ENCODE data around the gene EBPL. TPM values are rescaled to one million over a fixed set of nuclear protein-coding genes. Genes with fewer than 3 reads are reported as not detected.

EBPL gene
- total RNA-seq, 4 donors from 2014 or later: 6.0 to 56.2 (median 16.4) TPM

- TF ChIP-seq EP300 (IDR thresholded peaks at IDR 0.05; ENCODE audit: low read depth) (no peak), POLR2A (IDR thresholded peaks at IDR 0.05) (no peak), POLR2AphosphoS5 (IDR thresholded peaks at IDR 0.05) (no peak)
- TF ChIP-seq, protein P1, sequence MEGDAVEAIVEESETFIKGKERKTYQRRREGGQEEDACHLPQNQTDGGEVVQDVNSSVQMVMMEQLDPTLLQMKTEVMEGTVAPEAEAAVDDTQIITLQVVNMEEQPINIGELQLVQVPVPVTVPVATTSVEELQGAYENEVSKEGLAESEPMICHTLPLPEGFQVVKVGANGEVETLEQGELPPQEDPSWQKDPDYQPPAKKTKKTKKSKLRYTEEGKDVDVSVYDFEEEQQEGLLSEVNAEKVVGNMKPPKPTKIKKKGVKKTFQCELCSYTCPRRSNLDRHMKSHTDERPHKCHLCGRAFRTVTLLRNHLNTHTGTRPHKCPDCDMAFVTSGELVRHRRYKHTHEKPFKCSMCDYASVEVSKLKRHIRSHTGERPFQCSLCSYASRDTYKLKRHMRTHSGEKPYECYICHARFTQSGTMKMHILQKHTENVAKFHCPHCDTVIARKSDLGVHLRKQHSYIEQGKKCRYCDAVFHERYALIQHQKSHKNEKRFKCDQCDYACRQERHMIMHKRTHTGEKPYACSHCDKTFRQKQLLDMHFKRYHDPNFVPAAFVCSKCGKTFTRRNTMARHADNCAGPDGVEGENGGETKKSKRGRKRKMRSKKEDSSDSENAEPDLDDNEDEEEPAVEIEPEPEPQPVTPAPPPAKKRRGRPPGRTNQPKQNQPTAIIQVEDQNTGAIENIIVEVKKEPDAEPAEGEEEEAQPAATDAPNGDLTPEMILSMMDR (IDR thresholded peaks at IDR 0.05): peak in 3 of 5 experiments; percentile 9 to 24 (median 13)
- peaks cover 0 to 9% (median 0%) of the 10 kb centered on the region in 4 donors for H3K4me1 ChIP-seq
- no peak overlapping the region for H3K27ac ChIP-seq
- no peak overlapping the region for H3K4me3 ChIP-seq
- in situ Hi-C loops (cut with MboI; ENCODE audit: low pct_ligation_motif_present in 1 of 4, low pct_unique_long_range_greater_than_20kb in 1 of 4, low sequenced_read_pairs in 3 of 4): no loop called here
- H3K9me3 ChIP-seq: no peaks in the 10 kb centered on the region
- H3K27me3 ChIP-seq: no peaks in the 10 kb centered on the region
- H3K36me3 ChIP-seq: no peaks in the 10 kb centered on the region
- 52 to 66% methylated on average over 5 of the region's 5 CpGs for WGBS, 2 donors (ENCODE audit: low coverage in 1 of 2)
- intact Hi-C loops (cut with DNase I; ENCODE audit: low total_unique reads): no loop called here
- DNase-seq: no peak
These were observed 41.9 kb downstream of the EBPL start for GRCh38 chr13:49649244-49649962.

DNA sequence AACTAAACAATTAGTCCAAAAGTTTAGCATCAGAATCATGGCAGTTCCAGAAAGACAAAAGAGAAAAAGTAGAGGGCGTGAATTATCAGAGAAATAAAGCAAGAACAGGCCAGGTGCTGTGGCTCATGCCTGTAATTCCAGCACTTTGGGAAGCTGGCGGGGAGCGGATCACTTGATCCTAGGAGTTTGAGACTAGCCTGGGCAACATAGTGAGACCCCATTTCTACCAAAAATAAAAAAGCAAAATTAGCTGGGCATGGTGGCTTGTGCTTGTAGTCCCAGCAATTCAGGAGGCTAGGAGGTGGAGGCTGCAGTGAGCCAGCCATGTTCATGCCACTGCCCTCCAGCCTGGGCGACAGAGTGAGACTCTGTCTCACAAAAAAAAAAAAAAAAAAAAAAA lies 44.6 kb downstream of the EBPL start:
- no peak overlapping the region for H3K27ac ChIP-seq
- H3K4me1 ChIP-seq: no peaks in the 10 kb centered on the region
- intact Hi-C loops (cut with DNase I; ENCODE audit: low total_unique reads) (no loop called here), in situ Hi-C loops (cut with MboI; ENCODE audit: low pct_ligation_motif_present in 1 of 4, low pct_unique_long_range_greater_than_20kb in 1 of 4, low sequenced_read_pairs in 3 of 4) (no loop called here)
- no peak for TF ChIP-seq POLR2A (IDR thresholded peaks at IDR 0.05)
- TF ChIP-seq, protein P1 (IDR thresholded peaks at IDR 0.05): no peak
- TF ChIP-seq POLR2AphosphoS5 (IDR thresholded peaks at IDR 0.05): no peak
- no peak for TF ChIP-seq EP300 (IDR thresholded peaks at IDR 0.05; ENCODE audit: low read depth)
- 70 to 89% methylated on average over 2 to 4 of the region's 4 CpGs for WGBS, 2 donors (ENCODE audit: low coverage in 1 of 2)
- no peaks in the 10 kb centered on the region for H3K9me3 ChIP-seq
- H3K36me3 ChIP-seq: no peaks in the 10 kb centered on the region
- H3K27me3 ChIP-seq: no peaks in the 10 kb centered on the region
- DNase-seq: no peak
- no peak overlapping the region for H3K4me3 ChIP-seq

DNA sequence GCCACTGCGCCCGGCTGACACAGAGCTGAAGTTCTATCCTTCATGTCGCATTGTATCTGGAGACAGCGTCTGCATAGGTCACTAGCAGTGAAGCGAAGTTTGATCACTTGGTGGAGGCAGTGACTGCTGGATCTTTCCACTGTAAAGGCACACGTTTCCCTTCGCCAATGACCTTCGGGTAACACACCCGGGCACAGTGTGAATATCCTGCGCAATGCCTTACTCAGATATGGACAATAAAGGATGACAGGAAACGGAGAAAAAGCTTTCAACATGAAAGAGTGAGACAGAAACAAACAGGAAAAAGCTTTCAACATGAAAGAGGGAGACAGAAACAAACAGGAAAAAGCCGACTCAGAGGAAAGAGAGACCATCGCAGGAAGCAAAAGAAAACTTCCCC lies 45.8 kb downstream of the EBPL start:
- in situ Hi-C loops (cut with MboI; ENCODE audit: low pct_ligation_motif_present in 1 of 4, low pct_unique_long_range_greater_than_20kb in 1 of 4, low sequenced_read_pairs in 3 of 4): no loop called here
- Histone ChIP-seq H3K9me3 (no peaks in the 10 kb centered on the region), H3K27ac (no peak overlapping the region), H3K4me1 (no peaks in the 10 kb centered on the region), H3K27me3 (no peaks in the 10 kb centered on the region), H3K4me3 (no peak overlapping the region), H3K36me3 (no peaks in the 10 kb centered on the region)
- 50 to 82% methylated on average over 5 to 13 of the region's 13 CpGs for WGBS, 2 donors (ENCODE audit: low coverage in 1 of 2)
- DNase-seq: no peak
- no peak for TF ChIP-seq EP300 (IDR thresholded peaks at IDR 0.05; ENCODE audit: low read depth)
- intact Hi-C loops (cut with DNase I; ENCODE audit: low total_unique reads): no loop called here

DNA sequence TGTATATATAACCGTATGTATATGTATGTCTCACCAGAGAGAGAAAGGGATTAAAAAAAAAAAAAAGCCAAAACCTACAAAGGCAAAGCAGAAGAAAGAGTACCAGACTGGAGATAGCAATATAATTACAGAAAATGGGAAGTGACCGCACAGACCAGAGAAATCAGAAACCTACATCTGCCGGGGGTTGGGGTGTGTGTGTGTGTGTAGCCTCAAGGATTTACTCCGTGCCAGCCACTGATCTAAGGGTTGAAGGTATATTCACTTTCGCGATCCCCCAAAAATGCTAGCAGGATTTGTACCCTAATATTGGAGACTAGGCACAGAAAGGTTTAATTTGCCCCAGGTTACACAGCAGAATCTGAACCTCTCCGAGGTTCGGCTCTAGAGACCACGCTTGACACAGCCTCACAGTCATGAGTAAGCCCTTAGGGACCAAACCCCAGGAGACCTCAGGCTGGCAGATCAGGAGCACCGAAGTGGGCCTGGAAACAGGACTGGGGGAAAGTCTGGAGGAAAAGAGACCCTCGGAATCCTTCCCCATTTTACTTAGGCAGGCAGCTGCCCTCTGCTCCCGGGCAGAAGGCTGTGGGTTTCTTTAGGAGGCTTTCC lies 48.1 kb downstream of the EBPL start:
- Histone ChIP-seq H3K36me3 (no peaks in the 10 kb centered on the region), H3K4me3 (no peak overlapping the region), H3K27ac (peak overlapping the region in 1 of 4 donors; percentile 4), H3K9me3 (no peaks in the 10 kb centered on the region), H3K4me1 (no peaks in the 10 kb centered on the region), H3K27me3 (no peaks in the 10 kb centered on the region)
- in situ Hi-C loops (cut with MboI; ENCODE audit: low pct_ligation_motif_present in 1 of 4, low pct_unique_long_range_greater_than_20kb in 1 of 4, low sequenced_read_pairs in 3 of 4) (no loop called here), intact Hi-C loops (cut with DNase I; ENCODE audit: low total_unique reads) (no loop called here)
- no peak for DNase-seq
- WGBS, 2 donors (ENCODE audit: low coverage in 1 of 2): 65 to 92% methylated on average over 7 to 12 of the region's 12 CpGs
- TF ChIP-seq POLR2AphosphoS5 (IDR thresholded peaks at IDR 0.05): no peak
- TF ChIP-seq POLR2A (IDR thresholded peaks at IDR 0.05): no peak
- no peak for TF ChIP-seq EP300 (IDR thresholded peaks at IDR 0.05; ENCODE audit: low read depth)
- TF ChIP-seq, protein P1 (IDR thresholded peaks at IDR 0.05): no peak
